Liver (tissue), 3 donors: ENCODE data around the gene TMEM187.

Source experiments
- ATF3 ChIP-seq: IDR thresholded peaks from 2 replicates; pipeline ENCODE4 v1.6.1; 2016; ENCODE audit warnings: antibody characterized with exemption
- EGR1 ChIP-seq, 2 donors: IDR thresholded peaks; 2 replicates each; pipeline ENCODE4 v1.6.1; 2016 to 2018; ENCODE audit warnings: antibody characterized with exemption in 2 of 2, low read depth in 2 of 2
- FOXA1 ChIP-seq: IDR thresholded peaks from 2 replicates; pipeline ENCODE4 v1.6.1; 2016; ENCODE audit warnings: antibody characterized with exemption
- GABPA ChIP-seq, 2 donors: IDR thresholded peaks in 1 of 2; conservative IDR thresholded peaks in 1 of 2; 2 replicates each; pipeline ENCODE4 v1.6.1; 2016; ENCODE audit warnings: antibody characterized with exemption in 2 of 2, mild to moderate bottlenecking in 1 of 2, moderate library complexity in 1 of 2
- HNF4G ChIP-seq: IDR thresholded peaks from 2 replicates; pipeline ENCODE4 v1.6.1; 2016; ENCODE audit warnings: antibody characterized with exemption
- JUND ChIP-seq, 2 donors: IDR thresholded peaks; 2 replicates each; pipeline ENCODE4 v1.6.1; 2016; ENCODE audit warnings: antibody characterized with exemption in 2 of 2
- RAD21 ChIP-seq, 2 donors: IDR thresholded peaks; 2 replicates each; pipeline ENCODE4 v1.6.1; 2016; ENCODE audit warnings: antibody characterized with exemption in 2 of 2, mild to moderate bottlenecking in 2 of 2
- RXRA ChIP-seq, 2 donors: IDR thresholded peaks; 2 replicates each; pipeline ENCODE4 v1.6.1; 2017 to 2018; ENCODE audit warnings: antibody characterized with exemption in 2 of 2, mild to moderate bottlenecking in 1 of 2
- TAF1 ChIP-seq: conservative IDR thresholded peaks from 2 replicates; pipeline ENCODE4 v1.6.1; 2016; ENCODE audit warnings: antibody characterized with exemption, mild to moderate bottlenecking
- YY1 ChIP-seq: IDR thresholded peaks from 2 replicates; pipeline ENCODE4 v1.6.1; 2016; ENCODE audit warnings: antibody characterized with exemption, mild to moderate bottlenecking
- TF ChIP-seq, protein P1 (sequence below): fragments of 150-350 bp; IDR thresholded peaks from 2 replicates; pipeline ENCODE4 v1.5.1; 2017; ENCODE audit warnings: improper control_type of control experiment, low read depth, low read length; ENCODE audit not compliant: missing input control
- TF ChIP-seq, protein P2 (sequence below): IDR thresholded peaks from 2 replicates; pipeline ENCODE4 v1.6.1; 2016; ENCODE audit warnings: antibody characterized with exemption
- donor health status: healthy.
- donor health status: healthy.

DNA sequence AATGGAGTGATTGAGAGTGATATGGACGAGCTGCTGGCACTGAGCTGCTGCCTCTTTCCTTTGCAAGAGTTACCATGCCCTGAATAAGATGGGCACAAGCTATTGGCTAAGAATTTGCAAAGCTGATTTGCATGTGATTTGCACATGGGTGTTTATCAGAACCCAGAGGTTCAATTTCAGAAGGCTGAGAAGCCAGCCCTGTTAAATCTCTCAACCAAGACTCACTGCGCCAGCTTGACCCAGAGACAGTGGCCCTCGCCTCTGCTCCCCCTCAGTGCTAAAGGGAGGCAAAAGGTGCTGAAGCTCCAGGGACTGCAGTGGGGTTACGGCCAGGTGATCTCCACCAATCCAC, 47.2 kb upstream of the TMEM187 start:
- TF ChIP-seq ATF3: no peak
- TF ChIP-seq, protein P1, sequence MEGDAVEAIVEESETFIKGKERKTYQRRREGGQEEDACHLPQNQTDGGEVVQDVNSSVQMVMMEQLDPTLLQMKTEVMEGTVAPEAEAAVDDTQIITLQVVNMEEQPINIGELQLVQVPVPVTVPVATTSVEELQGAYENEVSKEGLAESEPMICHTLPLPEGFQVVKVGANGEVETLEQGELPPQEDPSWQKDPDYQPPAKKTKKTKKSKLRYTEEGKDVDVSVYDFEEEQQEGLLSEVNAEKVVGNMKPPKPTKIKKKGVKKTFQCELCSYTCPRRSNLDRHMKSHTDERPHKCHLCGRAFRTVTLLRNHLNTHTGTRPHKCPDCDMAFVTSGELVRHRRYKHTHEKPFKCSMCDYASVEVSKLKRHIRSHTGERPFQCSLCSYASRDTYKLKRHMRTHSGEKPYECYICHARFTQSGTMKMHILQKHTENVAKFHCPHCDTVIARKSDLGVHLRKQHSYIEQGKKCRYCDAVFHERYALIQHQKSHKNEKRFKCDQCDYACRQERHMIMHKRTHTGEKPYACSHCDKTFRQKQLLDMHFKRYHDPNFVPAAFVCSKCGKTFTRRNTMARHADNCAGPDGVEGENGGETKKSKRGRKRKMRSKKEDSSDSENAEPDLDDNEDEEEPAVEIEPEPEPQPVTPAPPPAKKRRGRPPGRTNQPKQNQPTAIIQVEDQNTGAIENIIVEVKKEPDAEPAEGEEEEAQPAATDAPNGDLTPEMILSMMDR: no peak
- TF ChIP-seq JUND (IDR thresholded peaks at IDR 0.05): no peak
- no peak for TF ChIP-seq GABPA (IDR thresholded peaks at IDR 0.05 in 1 of 2, conservative IDR thresholded peaks at IDR 0.05 in 1 of 2)
- TF ChIP-seq, protein P2, sequence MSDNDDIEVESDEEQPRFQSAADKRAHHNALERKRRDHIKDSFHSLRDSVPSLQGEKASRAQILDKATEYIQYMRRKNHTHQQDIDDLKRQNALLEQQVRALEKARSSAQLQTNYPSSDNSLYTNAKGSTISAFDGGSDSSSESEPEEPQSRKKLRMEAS: no peak
- TF ChIP-seq TAF1: no peak
- no peak for TF ChIP-seq EGR1 (IDR thresholded peaks at IDR 0.05; ENCODE audit: low read depth in 2 of 2)
- no peak for TF ChIP-seq HNF4G
- TF ChIP-seq YY1: no peak
- TF ChIP-seq RAD21 (IDR thresholded peaks at IDR 0.05): no peak
- TF ChIP-seq FOXA1: no peak
- TF ChIP-seq RXRA (IDR thresholded peaks at IDR 0.05): no peak
